WERI-Rb-1 (cell line): ENCODE data around the gene PRSS56.

Source experiments
- DNase-seq: peaks from one replicate; pipeline ENCODE4 v3.0.0-alpha.2; 2020
- H3K27ac ChIP-seq: fragments of 250-450 bp; sonication (Bioruptor Pico); 2 replicates; pipeline ENCODE4 v1.5.1; 2020; ENCODE audit warnings: mild to moderate bottlenecking, moderate library complexity
- H3K27me3 ChIP-seq: fragments of 250-450 bp; sonication (Bioruptor Pico); 2 replicates; pipeline ENCODE4 v1.5.1; 2021; ENCODE audit warnings: mild to moderate bottlenecking, low read depth, moderate library complexity; ENCODE audit not compliant: insufficient read depth, severe bottlenecking
- H3K36me3 ChIP-seq: fragments of 250-450 bp; sonication (Bioruptor Pico); 2 replicates; pipeline ENCODE4 v1.5.1; 2020; ENCODE audit warnings: mild to moderate bottlenecking, moderate library complexity
- H3K4me3 ChIP-seq: 2 replicates; pipeline ENCODE4 v1.5.1; 2011; ENCODE audit warnings: low read depth, mild to moderate bottlenecking, control low read depth, low read length
- H3K9me3 ChIP-seq: fragments of 250-450 bp; sonication (Bioruptor Pico); 2 replicates; pipeline ENCODE4 v1.5.1; 2021; ENCODE audit warnings: mild to moderate bottlenecking, moderate library complexity; ENCODE audit not compliant: severe bottlenecking
- CTCF ChIP-seq: IDR thresholded peaks from 2 replicates; pipeline ENCODE4 v1.5.1; 2011; ENCODE audit warnings: low read depth, mild to moderate bottlenecking, control low read depth, inconsistent platforms, low read length

The PRSS56 gene

GRCh38 chr2:232482301-232483238 lies 37.6 kb upstream of the PRSS56 start:
- TF ChIP-seq CTCF = no peak
- DNase-seq = no peak
- peaks cover 32% of the 10 kb centered on the region for H3K27me3 ChIP-seq
- H3K4me3 ChIP-seq = no peak overlapping the region
- no peak overlapping the region for H3K27ac ChIP-seq
- H3K36me3 ChIP-seq = no peaks in the 10 kb centered on the region
- no peaks in the 10 kb centered on the region for H3K9me3 ChIP-seq

GRCh38 chr2:232483311-232483922 lies 36.8 kb upstream of the PRSS56 start:
- no peak for DNase-seq
- peaks cover 39% of the 10 kb centered on the region for H3K27me3 ChIP-seq
- H3K27ac ChIP-seq = no peak overlapping the region
- no peaks in the 10 kb centered on the region for H3K9me3 ChIP-seq
- H3K36me3 ChIP-seq = no peaks in the 10 kb centered on the region
- TF ChIP-seq CTCF = no peak
- no peak overlapping the region for H3K4me3 ChIP-seq

DNA sequence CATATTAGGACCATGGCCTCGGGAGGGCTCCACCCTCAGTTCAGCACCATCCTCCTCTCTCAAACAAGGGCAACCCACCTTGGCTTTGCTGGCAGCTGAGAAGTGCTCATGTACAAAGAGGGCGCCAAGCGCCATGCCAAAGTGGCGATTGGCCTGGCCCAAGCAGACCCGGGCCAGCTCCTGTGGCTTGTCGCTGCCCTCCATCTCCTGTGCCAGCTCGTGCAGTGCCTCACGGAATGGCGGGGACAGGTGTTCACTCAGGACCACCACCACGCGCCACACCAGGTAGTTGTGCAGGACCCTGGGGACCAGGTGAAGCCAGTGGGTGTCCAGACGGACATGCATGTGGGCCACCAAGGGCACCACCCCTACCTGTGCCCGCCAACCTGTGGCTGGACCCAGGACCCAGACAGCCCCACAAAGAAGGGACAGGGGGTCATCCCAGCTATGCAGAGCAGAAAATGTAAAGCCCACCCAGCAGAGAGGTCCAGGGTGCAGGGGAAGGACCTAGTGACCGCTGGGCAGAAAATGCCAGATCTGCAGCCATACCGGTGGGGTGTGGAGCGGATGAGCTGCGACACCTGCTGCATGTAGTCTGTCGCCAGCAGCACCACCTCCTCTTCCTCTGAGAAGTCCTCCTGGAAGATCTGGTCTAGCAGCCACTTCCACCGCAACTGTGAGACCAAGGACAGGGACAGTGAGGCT lies 36.1 kb upstream of the PRSS56 start:
- Histone ChIP-seq H3K27me3 (peaks cover 42% of the 10 kb centered on the region), H3K9me3 (no peaks in the 10 kb centered on the region), H3K4me3 (no peak overlapping the region), H3K36me3 (no peaks in the 10 kb centered on the region), H3K27ac (no peak overlapping the region)
- no peak for TF ChIP-seq CTCF
- DNase-seq = no peak

GRCh38 chr2:232484628-232485347 lies 35.4 kb upstream of the PRSS56 start:
- no peaks in the 10 kb centered on the region for H3K9me3 ChIP-seq
- TF ChIP-seq CTCF = no peak
- peaks cover 42% of the 10 kb centered on the region for H3K27me3 ChIP-seq
- H3K27ac ChIP-seq = no peak overlapping the region
- H3K36me3 ChIP-seq = no peaks in the 10 kb centered on the region
- no peak overlapping the region for H3K4me3 ChIP-seq
- peak; percentile 4 for DNase-seq

DNA sequence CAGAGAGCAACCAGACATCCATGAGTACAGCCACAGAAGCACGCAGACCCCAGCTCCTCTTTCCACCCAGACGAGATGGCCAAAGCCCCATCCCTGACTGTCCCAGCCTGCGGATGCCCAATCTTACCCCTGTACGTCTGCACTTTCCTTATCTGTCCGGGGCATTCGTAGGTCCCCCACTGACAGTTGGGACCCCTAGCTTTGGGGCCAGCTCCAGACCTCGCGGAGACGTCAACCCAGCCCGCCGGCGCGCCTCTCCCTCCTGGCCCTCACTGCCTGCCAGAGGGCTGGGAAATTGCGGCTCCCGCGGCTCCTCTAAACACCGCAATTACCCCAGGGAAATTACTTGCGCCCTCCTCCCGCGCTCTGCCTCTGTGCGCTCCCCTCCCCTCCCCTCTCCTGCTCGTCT lies 34.8 kb upstream of the PRSS56 start:
- DNase-seq = peak; percentile 15
- Histone ChIP-seq H3K27ac (no peak overlapping the region), H3K27me3 (peaks cover 42% of the 10 kb centered on the region), H3K36me3 (no peaks in the 10 kb centered on the region), H3K9me3 (no peaks in the 10 kb centered on the region), H3K4me3 (peak overlapping the region; percentile 38)
- TF ChIP-seq CTCF = no peak
